C4-2B (cell line): ENCODE measurements around the gene SOX5.

Experiments
- ZFX ChIP-seq: fragments of 450-650 bp; IDR thresholded peaks from 2 replicates; pipeline ENCODE4 v1.6.1; 2017
- TF ChIP-seq, protein P1 (sequence below): fragments of 450-650 bp; conservative IDR thresholded peaks from 2 replicates; pipeline ENCODE4 v1.5.1; 2017; ENCODE audit warnings: mild to moderate bottlenecking

DNA sequence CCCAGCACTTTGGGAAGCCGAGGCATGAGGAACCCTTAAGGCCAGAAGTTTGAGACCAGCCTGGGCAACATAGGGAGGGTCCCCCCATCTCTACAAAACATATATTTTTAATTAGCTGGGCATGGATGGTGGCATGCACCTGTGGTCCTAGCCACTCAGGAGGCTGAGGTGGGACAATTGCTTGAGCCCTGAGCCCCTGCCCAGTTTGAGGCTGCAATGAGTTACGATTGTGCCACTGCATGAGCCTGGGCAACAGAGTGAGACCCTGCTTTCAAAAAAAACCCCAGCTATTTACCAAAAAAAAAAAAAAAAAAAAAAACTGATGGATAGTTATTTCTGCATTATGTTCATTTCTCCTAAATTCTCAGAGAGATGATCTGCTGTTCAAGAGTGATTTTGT is 230.0 kb downstream of the SOX5 start:
- TF ChIP-seq, protein P1, sequence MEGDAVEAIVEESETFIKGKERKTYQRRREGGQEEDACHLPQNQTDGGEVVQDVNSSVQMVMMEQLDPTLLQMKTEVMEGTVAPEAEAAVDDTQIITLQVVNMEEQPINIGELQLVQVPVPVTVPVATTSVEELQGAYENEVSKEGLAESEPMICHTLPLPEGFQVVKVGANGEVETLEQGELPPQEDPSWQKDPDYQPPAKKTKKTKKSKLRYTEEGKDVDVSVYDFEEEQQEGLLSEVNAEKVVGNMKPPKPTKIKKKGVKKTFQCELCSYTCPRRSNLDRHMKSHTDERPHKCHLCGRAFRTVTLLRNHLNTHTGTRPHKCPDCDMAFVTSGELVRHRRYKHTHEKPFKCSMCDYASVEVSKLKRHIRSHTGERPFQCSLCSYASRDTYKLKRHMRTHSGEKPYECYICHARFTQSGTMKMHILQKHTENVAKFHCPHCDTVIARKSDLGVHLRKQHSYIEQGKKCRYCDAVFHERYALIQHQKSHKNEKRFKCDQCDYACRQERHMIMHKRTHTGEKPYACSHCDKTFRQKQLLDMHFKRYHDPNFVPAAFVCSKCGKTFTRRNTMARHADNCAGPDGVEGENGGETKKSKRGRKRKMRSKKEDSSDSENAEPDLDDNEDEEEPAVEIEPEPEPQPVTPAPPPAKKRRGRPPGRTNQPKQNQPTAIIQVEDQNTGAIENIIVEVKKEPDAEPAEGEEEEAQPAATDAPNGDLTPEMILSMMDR, result no peak
- no peak for TF ChIP-seq ZFX
